ENCODE results near the gene BOC. TPM values are rescaled to one million over a fixed set of nuclear protein-coding genes. Genes with fewer than 3 reads are reported as not detected.

Gene BOC
- total and polyA plus RNA-seq, 4 donors: 6.6 to 164 (median 26.8) TPM

GRCh38 chr3:113249111-113249510 is 37.8 kb downstream of the BOC start:
- WGBS, 2 donors: 81% methylated on average over 3 of the region's 3 CpGs
- Histone ChIP-seq H3K4me3 (ENCODE audit: low read length in 2 of 2) (no peak overlapping the region), H3K36me3 (ENCODE audit: control insufficient read depth in 1 of 2, insufficient read depth in 2 of 2, low read length in 1 of 2) (peaks cover 0 to 1% of the 10 kb centered on the region in 2 donors), H3K4me1 (ENCODE audit: control insufficient read depth in 1 of 2, insufficient read depth in 2 of 2, low read length in 2 of 2) (peaks cover 2 to 5% of the 10 kb centered on the region in 2 donors), H3K9me3 (ENCODE audit: control insufficient read depth, low read length) (no peaks in the 10 kb centered on the region), H3K27me3 (ENCODE audit: control insufficient read depth in 1 of 2, insufficient read depth in 2 of 2, low read length in 1 of 2) (no peaks in the 10 kb centered on the region), H3K27ac (ENCODE audit: low read depth in 1 of 2, low read length in 2 of 2) (no peak overlapping the region)
- intact Hi-C loops (cut with DNase I): no loop called here
- DNase-seq (no peak), ATAC-seq (ENCODE audit: low FRiP score) (no peak)

- intact Hi-C loops (cut with DNase I): no loop called here
- peaks cover 2 to 5% of the 10 kb centered on the region in 2 donors for H3K4me1 ChIP-seq (ENCODE audit: control insufficient read depth in 1 of 2, insufficient read depth in 2 of 2, low read length in 2 of 2)
- ATAC-seq (ENCODE audit: low FRiP score): no peak
Observed at GRCh38 chr3:113249601-113250000, 38.2 kb downstream of the BOC start.

GRCh38 chr3:113250566-113250965 is 39.2 kb downstream of the BOC start:
- Histone ChIP-seq H3K4me3 (ENCODE audit: low read length in 2 of 2) (no peak overlapping the region), H3K27me3 (ENCODE audit: control insufficient read depth in 1 of 2, insufficient read depth in 2 of 2, low read length in 1 of 2) (no peaks in the 10 kb centered on the region), H3K27ac (ENCODE audit: low read depth in 1 of 2, low read length in 2 of 2) (no peak overlapping the region), H3K4me1 (ENCODE audit: control insufficient read depth in 1 of 2, insufficient read depth in 2 of 2, low read length in 2 of 2) (peaks cover 2 to 5% of the 10 kb centered on the region in 2 donors), H3K9me3 (ENCODE audit: control insufficient read depth, low read length) (no peaks in the 10 kb centered on the region), H3K36me3 (ENCODE audit: control insufficient read depth in 1 of 2, insufficient read depth in 2 of 2, low read length in 1 of 2) (peaks cover 0 to 1% of the 10 kb centered on the region in 2 donors)
- DNase-seq (no peak), ATAC-seq (ENCODE audit: low FRiP score) (no peak)
- intact Hi-C loops (cut with DNase I): no loop called here
- WGBS, 2 donors: 97 to 98% methylated on average over 14 of the region's 14 CpGs

More at GRCh38 chr3:113249601-113250000, 38.2 kb downstream of the BOC start:
- Histone ChIP-seq H3K9me3 (ENCODE audit: control insufficient read depth, low read length) (no peaks in the 10 kb centered on the region), H3K4me3 (ENCODE audit: low read length in 2 of 2) (no peak overlapping the region), H3K36me3 (ENCODE audit: control insufficient read depth in 1 of 2, insufficient read depth in 2 of 2, low read length in 1 of 2) (peaks cover 0 to 1% of the 10 kb centered on the region in 2 donors), H3K27ac (ENCODE audit: low read depth in 1 of 2, low read length in 2 of 2) (no peak overlapping the region), H3K27me3 (ENCODE audit: control insufficient read depth in 1 of 2, insufficient read depth in 2 of 2, low read length in 1 of 2) (no peaks in the 10 kb centered on the region)
- no peak for DNase-seq
- 92 to 97% methylated on average over 8 of the region's 8 CpGs for WGBS, 2 donors

- Histone ChIP-seq H3K9me3 (ENCODE audit: control insufficient read depth, low read length) (no peaks in the 10 kb centered on the region), H3K27ac (ENCODE audit: low read depth in 1 of 2, low read length in 2 of 2) (no peak overlapping the region), H3K4me3 (ENCODE audit: low read length in 2 of 2) (no peak overlapping the region), H3K36me3 (ENCODE audit: control insufficient read depth in 1 of 2, insufficient read depth in 2 of 2, low read length in 1 of 2) (peaks cover 0 to 1% of the 10 kb centered on the region in 2 donors), H3K4me1 (ENCODE audit: control insufficient read depth in 1 of 2, insufficient read depth in 2 of 2, low read length in 2 of 2) (peaks cover 2 to 3% of the 10 kb centered on the region in 2 donors), H3K27me3 (ENCODE audit: control insufficient read depth in 1 of 2, insufficient read depth in 2 of 2, low read length in 1 of 2) (no peaks in the 10 kb centered on the region)
- no peak for ATAC-seq (ENCODE audit: low FRiP score)
- no peak for DNase-seq
- WGBS, 2 donors: 93 to 96% methylated on average over 4 of the region's 4 CpGs
- intact Hi-C loops (cut with DNase I): no loop called here
Observed at GRCh38 chr3:113251817-113252216, 40.5 kb downstream of the BOC start.

GRCh38 chr3:113252553-113252952 is 41.2 kb downstream of the BOC start:
- WGBS, 2 donors: 96% methylated on average over 4 of the region's 4 CpGs
- Histone ChIP-seq H3K27ac (ENCODE audit: low read depth in 1 of 2, low read length in 2 of 2) (no peak overlapping the region), H3K4me3 (ENCODE audit: low read length in 2 of 2) (no peak overlapping the region), H3K4me1 (ENCODE audit: control insufficient read depth in 1 of 2, insufficient read depth in 2 of 2, low read length in 2 of 2) (peaks cover 0 to 2% of the 10 kb centered on the region in 2 donors), H3K36me3 (ENCODE audit: control insufficient read depth in 1 of 2, insufficient read depth in 2 of 2, low read length in 1 of 2) (peaks cover 0 to 1% of the 10 kb centered on the region in 2 donors), H3K9me3 (ENCODE audit: control insufficient read depth, low read length) (no peaks in the 10 kb centered on the region), H3K27me3 (ENCODE audit: control insufficient read depth in 1 of 2, insufficient read depth in 2 of 2, low read length in 1 of 2) (no peaks in the 10 kb centered on the region)
- DNase-seq (no peak), ATAC-seq (ENCODE audit: low FRiP score) (no peak)
- intact Hi-C loops (cut with DNase I): no loop called here

GRCh38 chr3:113253702-113254101 is 42.3 kb downstream of the BOC start:
- ATAC-seq (ENCODE audit: low FRiP score) (no peak), DNase-seq (no peak)
- intact Hi-C loops (cut with DNase I): no loop called here
- Histone ChIP-seq H3K27me3 (ENCODE audit: control insufficient read depth in 1 of 2, insufficient read depth in 2 of 2, low read length in 1 of 2) (no peaks in the 10 kb centered on the region), H3K36me3 (ENCODE audit: control insufficient read depth in 1 of 2, insufficient read depth in 2 of 2, low read length in 1 of 2) (peaks cover 0 to 1% of the 10 kb centered on the region in 2 donors), H3K9me3 (ENCODE audit: control insufficient read depth, low read length) (no peaks in the 10 kb centered on the region), H3K4me1 (ENCODE audit: control insufficient read depth in 1 of 2, insufficient read depth in 2 of 2, low read length in 2 of 2) (peaks cover 0 to 2% of the 10 kb centered on the region in 2 donors), H3K4me3 (ENCODE audit: low read length in 2 of 2) (no peak overlapping the region), H3K27ac (ENCODE audit: low read depth in 1 of 2, low read length in 2 of 2) (peak overlapping the region in 1 of 2 donors; percentile 65)
- 94 to 97% methylated on average over 3 of the region's 3 CpGs for WGBS, 2 donors

GRCh38 chr3:113254171-113254947 is 43.0 kb downstream of the BOC start:
- intact Hi-C loops (cut with DNase I): no loop called here
- Histone ChIP-seq H3K9me3 (ENCODE audit: control insufficient read depth, low read length) (no peaks in the 10 kb centered on the region), H3K4me1 (ENCODE audit: control insufficient read depth in 1 of 2, insufficient read depth in 2 of 2, low read length in 2 of 2) (peaks cover 0 to 2% of the 10 kb centered on the region in 2 donors), H3K27ac (ENCODE audit: low read depth in 1 of 2, low read length in 2 of 2) (peak overlapping the region; percentile 15 to 65), H3K36me3 (ENCODE audit: control insufficient read depth in 1 of 2, insufficient read depth in 2 of 2, low read length in 1 of 2) (peaks cover 0 to 1% of the 10 kb centered on the region in 2 donors), H3K27me3 (ENCODE audit: control insufficient read depth in 1 of 2, insufficient read depth in 2 of 2, low read length in 1 of 2) (no peaks in the 10 kb centered on the region), H3K4me3 (ENCODE audit: low read length in 2 of 2) (no peak overlapping the region)
- WGBS, 2 donors: 17 to 20% methylated on average over 14 of the region's 14 CpGs
- ATAC-seq (ENCODE audit: low FRiP score) (peak; percentile 24), DNase-seq (no peak)

- H3K27me3 ChIP-seq (ENCODE audit: control insufficient read depth in 1 of 2, insufficient read depth in 2 of 2, low read length in 1 of 2): no peaks in the 10 kb centered on the region
- no peak overlapping the region for H3K4me3 ChIP-seq (ENCODE audit: low read length in 2 of 2)
- DNase-seq (peak in 1 of 2 donors; percentile 51), ATAC-seq (ENCODE audit: low FRiP score) (no peak)
- H3K9me3 ChIP-seq (ENCODE audit: control insufficient read depth, low read length): no peaks in the 10 kb centered on the region
- WGBS, 2 donors: 91 to 95% methylated on average over 7 of the region's 7 CpGs
- peaks cover 0 to 2% of the 10 kb centered on the region in 2 donors for H3K4me1 ChIP-seq (ENCODE audit: control insufficient read depth in 1 of 2, insufficient read depth in 2 of 2, low read length in 2 of 2)
- H3K36me3 ChIP-seq (ENCODE audit: control insufficient read depth in 1 of 2, insufficient read depth in 2 of 2, low read length in 1 of 2): peaks cover 0 to 1% of the 10 kb centered on the region in 2 donors
- intact Hi-C loops (cut with DNase I): no loop called here
- no peak overlapping the region for H3K27ac ChIP-seq (ENCODE audit: low read depth in 1 of 2, low read length in 2 of 2)
Observed at GRCh38 chr3:113255100-113255853, 43.9 kb downstream of the BOC start.
